Body of pancreas (tissue), 4 donors: ENCODE results near the gene ZSWIM6.
A peak's percentile ranks its signal among the peaks of the same experiment; 100 is the strongest.

Experiments used
- CTCF ChIP-seq, 7 experiments: fragments of 450-650 bp in 4 of 7; fragments of 200-600 bp in 3 of 7; sonication (generic) in 3 of 7; IDR thresholded peaks; one replicate each; pipeline ENCODE4 v1.5.1; 2016 to 2019; ENCODE audit warnings: antibody characterized with exemption in 7 of 7
- POLR2A ChIP-seq, 3 donors: fragments of 450-650 bp; IDR thresholded peaks; one replicate each; pipeline ENCODE4 v1.6.1; 2016; ENCODE audit warnings: antibody characterized with exemption in 3 of 3, mild to moderate bottlenecking in 2 of 3

- TF ChIP-seq CTCF (IDR thresholded peaks at IDR 0.05) (no peak), POLR2A (IDR thresholded peaks at IDR 0.05) (peak in 1 of 3 donors; percentile 4)
These were observed 39.9 kb upstream of the ZSWIM6 start for GRCh38 chr5:61292062-61292657.
